H9 (cell line): Measurements from ENCODE around the gene AURKA. TPM values are rescaled to one million over a fixed set of nuclear protein-coding genes. Genes with fewer than 3 reads are reported as not detected.

Experiments used
- DNase-seq: peaks from one replicate; pipeline ENCODE4 v3.0.0-alpha.2; 2017
- H2AFZ ChIP-seq: one replicate; pipeline ENCODE4 v1.6.1; 2013; ENCODE audit warnings: mild to moderate bottlenecking, low read length, control low read depth, moderate library complexity
- H2AK5ac ChIP-seq: 2 replicates; pipeline ENCODE4 v1.6.1; 2013; ENCODE audit warnings: low read length, control low read depth, mixed read lengths; ENCODE audit not compliant: insufficient read length
- H2BK120ac ChIP-seq: one replicate; pipeline ENCODE4 v1.6.1; 2013; ENCODE audit warnings: low read depth, mild to moderate bottlenecking, low read length, control low read depth, inconsistent platforms; ENCODE audit not compliant: poor library complexity, severe bottlenecking
- H2BK12ac ChIP-seq: 2 replicates; pipeline ENCODE4 v1.6.1; 2013; ENCODE audit warnings: low read length, control low read depth, mixed read lengths, low read depth; ENCODE audit not compliant: insufficient read length
- H2BK15ac ChIP-seq: 2 replicates; pipeline ENCODE4 v1.6.1; 2013; ENCODE audit warnings: low read depth, low read length, control low read depth
- H2BK20ac ChIP-seq: one replicate; pipeline ENCODE4 v1.6.1; 2013; ENCODE audit warnings: low read depth, mild to moderate bottlenecking, low read length, control low read depth, inconsistent platforms; ENCODE audit not compliant: poor library complexity, severe bottlenecking
- H2BK5ac ChIP-seq: 2 replicates; pipeline ENCODE4 v1.6.1; 2013; ENCODE audit warnings: low read length, control low read depth, mixed read lengths; ENCODE audit not compliant: insufficient read length
- H3K14ac ChIP-seq: 2 replicates; pipeline ENCODE4 v1.6.1; 2013; ENCODE audit warnings: low read length, control low read depth; ENCODE audit not compliant: insufficient read depth
- H3K18ac ChIP-seq: 2 replicates; pipeline ENCODE4 v1.6.1; 2013; ENCODE audit warnings: low read depth, mild to moderate bottlenecking, mixed read lengths, low read length, control low read depth; ENCODE audit not compliant: insufficient read length
- H3K23ac ChIP-seq: 2 replicates; pipeline ENCODE4 v1.6.1; 2013; ENCODE audit warnings: low read length, control low read depth, mixed read lengths, low read depth; ENCODE audit not compliant: insufficient read length
- H3K23me2 ChIP-seq: 2 replicates; pipeline ENCODE4 v1.6.1; 2013; ENCODE audit warnings: low read depth, mild to moderate bottlenecking, mixed read lengths, low read length, control low read depth; ENCODE audit not compliant: insufficient read length, poor library complexity, severe bottlenecking
- H3K27ac ChIP-seq: 2 replicates; pipeline ENCODE4 v1.5.1; 2013; ENCODE audit warnings: low read length, control low read depth, mixed read lengths, low read depth; ENCODE audit not compliant: insufficient read length
- H3K27me3 ChIP-seq: 2 replicates; pipeline ENCODE4 v1.6.1; 2013; ENCODE audit warnings: low read length, control low read depth, inconsistent platforms; ENCODE audit not compliant: insufficient read depth
- H3K4ac ChIP-seq: 2 replicates; pipeline ENCODE4 v1.6.1; 2013; ENCODE audit warnings: low read depth, mild to moderate bottlenecking, control low read depth, inconsistent platforms, low read length, moderate library complexity
- H3K4me1 ChIP-seq: 2 replicates; pipeline ENCODE4 v1.6.1; 2013; ENCODE audit warnings: low read length, control low read depth, inconsistent platforms; ENCODE audit not compliant: insufficient read depth
- H3K4me2 ChIP-seq: 2 replicates; pipeline ENCODE4 v1.6.1; 2013; ENCODE audit warnings: low read length, control low read depth, mixed read lengths; ENCODE audit not compliant: insufficient read length, insufficient read depth
- H3K56ac ChIP-seq: 2 replicates; pipeline ENCODE4 v1.6.1; 2013; ENCODE audit warnings: low read depth, mild to moderate bottlenecking, mixed read lengths, low read length, control low read depth; ENCODE audit not compliant: insufficient read length
- H3K79me1 ChIP-seq: 2 replicates; pipeline ENCODE4 v1.6.1; 2013; ENCODE audit warnings: low read depth, mild to moderate bottlenecking, moderate library complexity, low read length, control low read depth, inconsistent platforms; ENCODE audit not compliant: insufficient read depth, poor library complexity, severe bottlenecking
- H3K79me2 ChIP-seq: 2 replicates; pipeline ENCODE4 v1.6.1; 2013; ENCODE audit warnings: low read length, control low read depth, inconsistent platforms; ENCODE audit not compliant: insufficient read depth
- H3K9ac ChIP-seq: 2 replicates; pipeline ENCODE4 v1.6.1; 2013; ENCODE audit warnings: low read length, control low read depth, mixed read lengths; ENCODE audit not compliant: insufficient read length; ENCODE audit errors: extremely low read depth
- H3K9me3 ChIP-seq: one replicate; pipeline ENCODE4 v1.6.1; 2013; ENCODE audit warnings: low read depth, low read length, inconsistent platforms; ENCODE audit not compliant: control insufficient read depth
- H3T11ph ChIP-seq: one replicate; pipeline ENCODE4 v1.6.1; 2013; ENCODE audit warnings: mild to moderate bottlenecking, low read length, control low read depth, inconsistent platforms
- H4K20me1 ChIP-seq: one replicate; pipeline ENCODE4 v1.6.1; 2013; ENCODE audit not compliant: control insufficient read depth, insufficient read length, insufficient read depth
- H4K5ac ChIP-seq: 2 replicates; pipeline ENCODE4 v1.6.1; 2013; ENCODE audit warnings: low read depth, mild to moderate bottlenecking, mixed read lengths, low read length, control low read depth; ENCODE audit not compliant: insufficient read length
- H4K8ac ChIP-seq: replicated peaks from 2 replicates; pipeline ENCODE4 v1.6.1; 2013; ENCODE audit warnings: low read length, control low read depth, mixed read lengths, low read depth; ENCODE audit not compliant: insufficient read length
- H4K91ac ChIP-seq: 2 replicates; pipeline ENCODE4 v1.6.1; 2013; ENCODE audit warnings: low read depth, mild to moderate bottlenecking, moderate library complexity, mixed read lengths, low read length, control low read depth; ENCODE audit not compliant: insufficient read length
- H3K27ac Mint-ChIP-seq, 3 experiments: 2 replicates in 2 of 3; 3 replicates in 1 of 3; pipeline ENCODE4 v1.8.0; 2020 to 2021; ENCODE audit warnings: mixed read lengths in 3 of 3, mild to moderate bottlenecking in 1 of 3, moderate library complexity in 1 of 3
- H3K27me3 Mint-ChIP-seq: 2 replicates; pipeline ENCODE4 v1.8.0; 2021; ENCODE audit warnings: low read depth, mild to moderate bottlenecking, moderate library complexity, mixed read lengths
- H3K36me3 Mint-ChIP-seq, 3 experiments: 2 replicates in 2 of 3; 3 replicates in 1 of 3; pipeline ENCODE4 v1.8.0; 2020 to 2021; ENCODE audit warnings: low read depth in 3 of 3, mixed read lengths in 3 of 3; ENCODE audit not compliant: insufficient read depth in 1 of 3
- H3K4me1 Mint-ChIP-seq, 2 experiments: 2 replicates each; pipeline ENCODE4 v1.8.0; 2020; ENCODE audit warnings: mixed read lengths in 2 of 2
- H3K4me3 Mint-ChIP-seq, 2 experiments: 2 replicates in 1 of 2; 3 replicates in 1 of 2; pipeline ENCODE4 v1.8.0; 2020 to 2021; ENCODE audit warnings: mild to moderate bottlenecking in 2 of 2, mixed read lengths in 2 of 2, moderate library complexity in 1 of 2
- H3K9me3 Mint-ChIP-seq, 2 experiments: 2 replicates in 1 of 2; 3 replicates in 1 of 2; pipeline ENCODE4 v1.8.0; 2020; ENCODE audit warnings: mild to moderate bottlenecking in 2 of 2, mixed read lengths in 2 of 2, moderate library complexity in 1 of 2
- WGBS: extraction: QIAGEN DNeasy Blood & Tissue Kit; methylation state at CpG from one replicate; pipeline ENCODE4 v1.1.7; 2013; ENCODE audit warnings: missing lambda C conversion rate, low lambda C conversion rate, mixed read lengths; ENCODE audit not compliant: insufficient read length; ENCODE audit errors: extremely low coverage; 5-methylcytosine and 5-hydroxymethylcytosine counted together
- total RNA-seq: library from RNA; stranded (reverse); gene quantifications from 2 replicates; pipeline ENCODE4 v1.2.1, GENCODE V29; 2021
- TF ChIP-seq, protein P1 (sequence below): fragments of 200-600 bp; sonication (generic); conservative IDR thresholded peaks from 3 replicates; pipeline ENCODE4 v1.8.0; 2021; ENCODE audit warnings: antibody characterized with exemption, mild to moderate bottlenecking

The AURKA gene
- total RNA-seq, 1 experiment from 2014 or later: 86.8 TPM

DNA sequence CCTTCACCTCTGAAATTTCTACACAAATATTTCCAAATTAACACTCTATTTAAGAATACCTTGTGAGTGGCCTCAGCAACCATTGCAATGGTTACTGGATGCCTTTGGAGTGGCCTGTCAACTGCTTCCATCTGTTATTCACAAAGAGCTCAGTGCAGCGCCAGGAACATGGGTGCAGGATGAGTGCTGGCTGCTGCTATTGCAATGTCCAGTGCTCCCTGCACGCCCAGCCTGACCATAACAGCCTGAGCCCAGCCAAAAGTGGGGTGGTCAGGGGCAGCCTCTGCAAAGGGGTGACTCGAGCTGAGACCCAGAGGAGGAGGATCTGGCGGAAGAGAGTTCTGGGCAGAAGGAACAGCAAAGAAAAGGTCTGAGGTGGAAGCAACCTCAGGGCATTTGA lies 38.4 kb upstream of the AURKA start:
- H3K4me1 Mint-ChIP-seq: no peaks in the 10 kb centered on the region
- H3T11ph ChIP-seq: no peak overlapping the region
- no peak overlapping the region for H3K4me2 ChIP-seq
- no peaks in the 10 kb centered on the region for H3K9me3 ChIP-seq
- H3K56ac ChIP-seq: no peak overlapping the region
- H3K4ac ChIP-seq: no peak overlapping the region
- no peak overlapping the region for H3K27ac Mint-ChIP-seq
- H2BK120ac ChIP-seq: no peak overlapping the region
- WGBS: no CpG with 5 or more reads among the region's 4 CpGs
- H4K20me1 ChIP-seq: no peaks in the 10 kb centered on the region
- H2BK5ac ChIP-seq: no peak overlapping the region
- H2BK12ac ChIP-seq: no peak overlapping the region
- H3K27me3 ChIP-seq: peaks cover 2% of the 10 kb centered on the region; the same call in 1 of the 2 replicates
- no peak overlapping the region for H3K9ac ChIP-seq
- no peak overlapping the region for H2AK5ac ChIP-seq
- no peak overlapping the region for H4K8ac ChIP-seq
- peaks cover 44% of the 10 kb centered on the region for H3K27me3 Mint-ChIP-seq
- DNase-seq: no peak
- no peak overlapping the region for H3K4me3 Mint-ChIP-seq
- H3K79me1 ChIP-seq: no peaks in the 10 kb centered on the region
- TF ChIP-seq, protein P1, sequence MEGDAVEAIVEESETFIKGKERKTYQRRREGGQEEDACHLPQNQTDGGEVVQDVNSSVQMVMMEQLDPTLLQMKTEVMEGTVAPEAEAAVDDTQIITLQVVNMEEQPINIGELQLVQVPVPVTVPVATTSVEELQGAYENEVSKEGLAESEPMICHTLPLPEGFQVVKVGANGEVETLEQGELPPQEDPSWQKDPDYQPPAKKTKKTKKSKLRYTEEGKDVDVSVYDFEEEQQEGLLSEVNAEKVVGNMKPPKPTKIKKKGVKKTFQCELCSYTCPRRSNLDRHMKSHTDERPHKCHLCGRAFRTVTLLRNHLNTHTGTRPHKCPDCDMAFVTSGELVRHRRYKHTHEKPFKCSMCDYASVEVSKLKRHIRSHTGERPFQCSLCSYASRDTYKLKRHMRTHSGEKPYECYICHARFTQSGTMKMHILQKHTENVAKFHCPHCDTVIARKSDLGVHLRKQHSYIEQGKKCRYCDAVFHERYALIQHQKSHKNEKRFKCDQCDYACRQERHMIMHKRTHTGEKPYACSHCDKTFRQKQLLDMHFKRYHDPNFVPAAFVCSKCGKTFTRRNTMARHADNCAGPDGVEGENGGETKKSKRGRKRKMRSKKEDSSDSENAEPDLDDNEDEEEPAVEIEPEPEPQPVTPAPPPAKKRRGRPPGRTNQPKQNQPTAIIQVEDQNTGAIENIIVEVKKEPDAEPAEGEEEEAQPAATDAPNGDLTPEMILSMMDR: no peak
- H2BK20ac ChIP-seq: no peak overlapping the region
- no peaks in the 10 kb centered on the region for H3K23me2 ChIP-seq
- H3K23ac ChIP-seq: no peak overlapping the region
- no peak overlapping the region for H3K18ac ChIP-seq
- H4K5ac ChIP-seq: no peak overlapping the region
- no peak overlapping the region for H2BK15ac ChIP-seq
- H3K79me2 ChIP-seq: no peaks in the 10 kb centered on the region
- H2AFZ ChIP-seq: no peak overlapping the region
- no peak overlapping the region for H3K27ac ChIP-seq
- H3K14ac ChIP-seq: no peak overlapping the region; the same call in 1 of the 2 replicates
- H3K36me3 Mint-ChIP-seq: no peaks in the 10 kb centered on the region
- no peaks in the 10 kb centered on the region for H3K9me3 Mint-ChIP-seq
- H4K91ac ChIP-seq: no peak overlapping the region
- no peaks in the 10 kb centered on the region for H3K4me1 ChIP-seq
